ENCODE data around the gene PHEX.

PHEX gene

GRCh38 chrX:22078117-22078516 lies 46.0 kb downstream of the PHEX start:
- Histone ChIP-seq H3K27me3 (ENCODE audit: low read depth, low read length) (no peaks in the 10 kb centered on the region), H3K36me3 (ENCODE audit: control insufficient read depth in 1 of 2, insufficient read depth in 2 of 2, low read length in 2 of 2) (no peaks in the 10 kb centered on the region), H3K4me1 (ENCODE audit: control insufficient read depth in 1 of 2, insufficient read depth in 2 of 2, low read length in 2 of 2) (no peaks in the 10 kb centered on the region), H3K27ac (ENCODE audit: low read length) (no peak overlapping the region), H3K9me3 (ENCODE audit: control insufficient read depth in 1 of 2, low read length in 2 of 2) (no peaks in the 10 kb centered on the region), H3K4me3 (ENCODE audit: low read depth in 1 of 2, low read length in 2 of 2) (no peak overlapping the region)

- H3K27ac ChIP-seq (ENCODE audit: low read length): no peak overlapping the region
- H3K9me3 ChIP-seq (ENCODE audit: control insufficient read depth in 1 of 2, low read length in 2 of 2): no peaks in the 10 kb centered on the region
- H3K4me1 ChIP-seq (ENCODE audit: control insufficient read depth in 1 of 2, insufficient read depth in 2 of 2, low read length in 2 of 2): no peaks in the 10 kb centered on the region
- no peaks in the 10 kb centered on the region for H3K36me3 ChIP-seq (ENCODE audit: control insufficient read depth in 1 of 2, insufficient read depth in 2 of 2, low read length in 2 of 2)
- no peak overlapping the region for H3K4me3 ChIP-seq (ENCODE audit: low read depth in 1 of 2, low read length in 2 of 2)
- H3K27me3 ChIP-seq (ENCODE audit: low read depth, low read length): no peaks in the 10 kb centered on the region
Measured at GRCh38 chrX:22081475-22082092, 49.5 kb downstream of the PHEX start.

GRCh38 chrX:22086003-22086402 lies 53.9 kb downstream of the PHEX start:
- H3K4me1 ChIP-seq (ENCODE audit: control insufficient read depth in 1 of 2, insufficient read depth in 2 of 2, low read length in 2 of 2): no peaks in the 10 kb centered on the region
- no peak overlapping the region for H3K4me3 ChIP-seq (ENCODE audit: low read depth in 1 of 2, low read length in 2 of 2)
- no peaks in the 10 kb centered on the region for H3K27me3 ChIP-seq (ENCODE audit: low read depth, low read length)
- H3K9me3 ChIP-seq (ENCODE audit: control insufficient read depth in 1 of 2, low read length in 2 of 2): no peaks in the 10 kb centered on the region
- H3K27ac ChIP-seq (ENCODE audit: low read length): no peak overlapping the region
- no peaks in the 10 kb centered on the region for H3K36me3 ChIP-seq (ENCODE audit: control insufficient read depth in 1 of 2, insufficient read depth in 2 of 2, low read length in 2 of 2)

- Histone ChIP-seq H3K27ac (ENCODE audit: low read length) (no peak overlapping the region), H3K4me3 (ENCODE audit: low read depth in 1 of 2, low read length in 2 of 2) (no peak overlapping the region), H3K9me3 (ENCODE audit: control insufficient read depth in 1 of 2, low read length in 2 of 2) (no peaks in the 10 kb centered on the region), H3K4me1 (ENCODE audit: control insufficient read depth in 1 of 2, insufficient read depth in 2 of 2, low read length in 2 of 2) (no peaks in the 10 kb centered on the region), H3K36me3 (ENCODE audit: control insufficient read depth in 1 of 2, insufficient read depth in 2 of 2, low read length in 2 of 2) (no peaks in the 10 kb centered on the region), H3K27me3 (ENCODE audit: low read depth, low read length) (no peaks in the 10 kb centered on the region)
Measured at GRCh38 chrX:22087011-22087557, 55.0 kb downstream of the PHEX start.

- Histone ChIP-seq H3K27me3 (ENCODE audit: low read depth, low read length) (no peaks in the 10 kb centered on the region), H3K27ac (ENCODE audit: low read length) (no peak overlapping the region), H3K4me1 (ENCODE audit: control insufficient read depth in 1 of 2, insufficient read depth in 2 of 2, low read length in 2 of 2) (no peaks in the 10 kb centered on the region), H3K9me3 (ENCODE audit: control insufficient read depth in 1 of 2, low read length in 2 of 2) (no peaks in the 10 kb centered on the region), H3K4me3 (ENCODE audit: low read depth in 1 of 2, low read length in 2 of 2) (no peak overlapping the region), H3K36me3 (ENCODE audit: control insufficient read depth in 1 of 2, insufficient read depth in 2 of 2, low read length in 2 of 2) (no peaks in the 10 kb centered on the region)
Measured at GRCh38 chrX:22088326-22088725, 56.2 kb downstream of the PHEX start.

- H3K4me1 ChIP-seq (ENCODE audit: control insufficient read depth in 1 of 2, insufficient read depth in 2 of 2, low read length in 2 of 2): peaks cover 0 to 8% of the 10 kb centered on the region in 2 donors
- H3K27me3 ChIP-seq (ENCODE audit: low read depth, low read length): no peaks in the 10 kb centered on the region
- H3K9me3 ChIP-seq (ENCODE audit: control insufficient read depth in 1 of 2, low read length in 2 of 2): no peaks in the 10 kb centered on the region
- H3K4me3 ChIP-seq (ENCODE audit: low read depth in 1 of 2, low read length in 2 of 2): no peak overlapping the region
- no peak overlapping the region for H3K27ac ChIP-seq (ENCODE audit: low read length)
- no peaks in the 10 kb centered on the region for H3K36me3 ChIP-seq (ENCODE audit: control insufficient read depth in 1 of 2, insufficient read depth in 2 of 2, low read length in 2 of 2)
Measured at GRCh38 chrX:22090181-22090580, 58.1 kb downstream of the PHEX start.

- no peak overlapping the region for H3K27ac ChIP-seq (ENCODE audit: low read length)
- no peaks in the 10 kb centered on the region for H3K9me3 ChIP-seq (ENCODE audit: control insufficient read depth in 1 of 2, low read length in 2 of 2)
- H3K4me1 ChIP-seq (ENCODE audit: control insufficient read depth in 1 of 2, insufficient read depth in 2 of 2, low read length in 2 of 2): peaks cover 3 to 8% of the 10 kb centered on the region in 2 donors
- no peaks in the 10 kb centered on the region for H3K27me3 ChIP-seq (ENCODE audit: low read depth, low read length)
- no peaks in the 10 kb centered on the region for H3K36me3 ChIP-seq (ENCODE audit: control insufficient read depth in 1 of 2, insufficient read depth in 2 of 2, low read length in 2 of 2)
- H3K4me3 ChIP-seq (ENCODE audit: low read depth in 1 of 2, low read length in 2 of 2): no peak overlapping the region
Measured at GRCh38 chrX:22093550-22093949, 61.4 kb downstream of the PHEX start.

GRCh38 chrX:22095286-22095685 lies 63.2 kb downstream of the PHEX start:
- H3K9me3 ChIP-seq (ENCODE audit: control insufficient read depth in 1 of 2, low read length in 2 of 2): no peaks in the 10 kb centered on the region
- H3K36me3 ChIP-seq (ENCODE audit: control insufficient read depth in 1 of 2, insufficient read depth in 2 of 2, low read length in 2 of 2): no peaks in the 10 kb centered on the region
- peaks cover 3 to 8% of the 10 kb centered on the region in 2 donors for H3K4me1 ChIP-seq (ENCODE audit: control insufficient read depth in 1 of 2, insufficient read depth in 2 of 2, low read length in 2 of 2)
- H3K4me3 ChIP-seq (ENCODE audit: low read depth in 1 of 2, low read length in 2 of 2): no peak overlapping the region
- H3K27me3 ChIP-seq (ENCODE audit: low read depth, low read length): no peaks in the 10 kb centered on the region
- no peak overlapping the region for H3K27ac ChIP-seq (ENCODE audit: low read length)

GRCh38 chrX:22095856-22096255 lies 63.7 kb downstream of the PHEX start:
- Histone ChIP-seq H3K27ac (ENCODE audit: low read length) (no peak overlapping the region), H3K27me3 (ENCODE audit: low read depth, low read length) (no peaks in the 10 kb centered on the region), H3K4me1 (ENCODE audit: control insufficient read depth in 1 of 2, insufficient read depth in 2 of 2, low read length in 2 of 2) (peaks cover 3 to 8% of the 10 kb centered on the region in 2 donors), H3K9me3 (ENCODE audit: control insufficient read depth in 1 of 2, low read length in 2 of 2) (no peaks in the 10 kb centered on the region), H3K36me3 (ENCODE audit: control insufficient read depth in 1 of 2, insufficient read depth in 2 of 2, low read length in 2 of 2) (no peaks in the 10 kb centered on the region), H3K4me3 (ENCODE audit: low read depth in 1 of 2, low read length in 2 of 2) (no peak overlapping the region)

- Histone ChIP-seq H3K27ac (ENCODE audit: low read length) (no peak overlapping the region), H3K27me3 (ENCODE audit: low read depth, low read length) (no peaks in the 10 kb centered on the region), H3K4me1 (ENCODE audit: control insufficient read depth in 1 of 2, insufficient read depth in 2 of 2, low read length in 2 of 2) (peaks cover 3 to 8% of the 10 kb centered on the region in 2 donors), H3K4me3 (ENCODE audit: low read depth in 1 of 2, low read length in 2 of 2) (no peak overlapping the region), H3K9me3 (ENCODE audit: control insufficient read depth in 1 of 2, low read length in 2 of 2) (no peaks in the 10 kb centered on the region), H3K36me3 (ENCODE audit: control insufficient read depth in 1 of 2, insufficient read depth in 2 of 2, low read length in 2 of 2) (no peaks in the 10 kb centered on the region)
Measured at GRCh38 chrX:22097012-22097694, 65.0 kb downstream of the PHEX start.

GRCh38 chrX:22105231-22105630 lies 73.1 kb downstream of the PHEX start:
- H3K27me3 ChIP-seq (ENCODE audit: low read depth, low read length): no peaks in the 10 kb centered on the region
- H3K4me1 ChIP-seq (ENCODE audit: control insufficient read depth in 1 of 2, insufficient read depth in 2 of 2, low read length in 2 of 2): no peaks in the 10 kb centered on the region
- H3K36me3 ChIP-seq (ENCODE audit: control insufficient read depth in 1 of 2, insufficient read depth in 2 of 2, low read length in 2 of 2): no peaks in the 10 kb centered on the region
- H3K4me3 ChIP-seq (ENCODE audit: low read depth in 1 of 2, low read length in 2 of 2): no peak overlapping the region
- H3K27ac ChIP-seq (ENCODE audit: low read length): no peak overlapping the region
- no peaks in the 10 kb centered on the region for H3K9me3 ChIP-seq (ENCODE audit: control insufficient read depth in 1 of 2, low read length in 2 of 2)

All from muscle layer of duodenum (tissue), 2 donors.